SKM-1 (cell line): Measurements from ENCODE around the gene HNRNPA2B1.
"Not testable (repeated sequence)": the region's sequence is repeated elsewhere in the genome, so short reads cannot be mapped to it uniquely, and the experiment has no call there.

Experiments used
- DNase-seq: peaks from one replicate; lab custom pipeline; 2025; ENCODE audit not compliant: unreplicated experiment; lab: John Stamatoyannopoulos, UW

HNRNPA2B1 gene

DNA sequence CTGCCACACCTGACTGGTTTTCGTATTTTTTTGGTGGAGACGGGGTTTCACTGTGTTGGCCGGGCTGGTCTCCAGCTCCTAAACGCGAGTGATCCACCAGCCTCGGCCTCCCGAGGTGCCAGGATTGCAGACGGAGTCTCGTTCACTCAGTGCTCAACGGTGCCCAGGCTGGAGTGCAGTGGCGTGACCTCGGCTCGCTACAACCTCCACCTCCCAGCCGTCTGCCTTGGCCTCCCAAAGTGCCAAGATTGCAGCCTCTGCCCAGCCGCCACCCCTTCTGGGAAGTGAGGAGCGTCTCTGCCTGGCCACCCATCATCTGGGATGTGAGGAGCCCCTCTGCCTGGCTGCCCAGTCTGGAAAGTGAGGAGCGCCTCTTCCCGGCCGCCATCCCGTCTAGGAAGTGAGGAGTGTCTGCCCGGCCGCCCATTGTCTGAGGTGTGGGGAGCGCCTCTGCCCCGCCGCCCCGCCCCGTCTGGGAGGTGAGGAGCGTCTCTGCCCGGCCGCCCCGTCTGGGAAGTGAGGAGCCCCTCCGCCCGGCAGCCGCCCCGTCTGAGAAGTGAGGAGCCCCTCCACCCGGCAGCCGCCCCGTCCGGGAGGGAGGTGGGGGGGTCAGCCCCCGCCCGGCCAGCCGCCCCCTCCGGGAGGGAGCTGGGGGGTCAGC lies 52.8 kb downstream of the HNRNPA2B1 start:
- not testable (repeated sequence) for DNase-seq

GRCh38 chr7:26147030-26147429 lies 53.5 kb downstream of the HNRNPA2B1 start:
- DNase-seq = no peak

DNA sequence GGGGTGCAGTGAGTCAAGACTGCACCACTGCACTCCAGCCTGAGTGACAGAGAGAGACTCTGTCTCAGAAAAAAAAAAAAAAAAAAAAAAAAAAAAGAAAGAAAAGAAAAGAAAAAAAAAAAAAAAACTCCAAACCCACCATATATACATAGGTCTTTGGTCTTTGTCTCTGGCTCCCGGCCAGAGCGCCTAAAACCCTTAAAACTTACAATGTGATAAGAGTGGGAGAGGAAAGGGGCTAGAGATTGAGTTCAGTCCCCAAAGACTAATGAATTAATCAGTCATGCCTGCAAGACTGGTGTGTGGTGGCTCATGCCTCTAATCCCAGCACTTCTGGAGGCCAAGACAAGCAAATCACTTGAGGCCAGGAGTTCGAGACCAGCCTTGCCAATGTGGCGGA lies 55.3 kb downstream of the HNRNPA2B1 start:
- DNase-seq = no peak

DNA sequence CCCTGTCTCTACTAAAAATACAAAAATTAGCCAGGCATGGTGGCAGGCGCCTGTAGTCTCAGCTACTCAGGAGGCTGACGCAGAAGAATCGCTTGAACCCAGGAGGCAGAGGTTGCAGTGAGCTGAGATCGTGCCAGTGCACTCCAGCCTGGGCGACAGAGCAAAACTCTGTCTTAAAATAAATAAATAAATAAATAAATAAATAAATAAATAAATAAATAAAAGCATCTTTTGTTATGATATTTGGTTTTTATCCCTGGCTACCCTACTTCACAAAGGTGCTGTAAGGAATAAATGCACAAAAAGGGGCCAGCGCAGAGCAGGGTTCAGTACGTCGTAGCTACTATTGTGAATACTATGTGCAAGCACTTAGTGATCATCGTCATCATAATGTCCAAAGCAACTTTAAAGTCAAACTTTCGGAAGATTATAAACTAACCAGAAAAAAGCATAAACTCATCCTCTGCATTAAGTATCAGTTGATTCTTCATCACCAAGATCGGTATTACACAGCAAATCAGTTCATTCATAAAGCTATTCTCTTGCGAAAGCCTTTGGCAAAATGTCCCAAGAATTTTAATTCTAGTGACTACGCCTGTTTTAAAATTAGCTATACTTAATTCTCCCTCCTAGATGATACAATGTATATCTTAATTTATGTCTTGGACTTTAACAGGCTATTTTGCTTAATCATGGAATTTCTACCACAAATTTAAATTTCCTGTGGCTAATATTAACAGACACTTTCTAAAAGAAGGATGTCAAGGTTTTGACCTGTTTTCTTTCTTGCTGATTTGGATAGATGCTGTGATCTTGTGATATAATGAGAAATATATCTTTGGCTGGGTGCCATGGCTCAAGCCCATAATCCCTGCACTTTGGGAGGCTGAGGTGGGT lies 56.1 kb downstream of the HNRNPA2B1 start:
- DNase-seq = no peak

DNA sequence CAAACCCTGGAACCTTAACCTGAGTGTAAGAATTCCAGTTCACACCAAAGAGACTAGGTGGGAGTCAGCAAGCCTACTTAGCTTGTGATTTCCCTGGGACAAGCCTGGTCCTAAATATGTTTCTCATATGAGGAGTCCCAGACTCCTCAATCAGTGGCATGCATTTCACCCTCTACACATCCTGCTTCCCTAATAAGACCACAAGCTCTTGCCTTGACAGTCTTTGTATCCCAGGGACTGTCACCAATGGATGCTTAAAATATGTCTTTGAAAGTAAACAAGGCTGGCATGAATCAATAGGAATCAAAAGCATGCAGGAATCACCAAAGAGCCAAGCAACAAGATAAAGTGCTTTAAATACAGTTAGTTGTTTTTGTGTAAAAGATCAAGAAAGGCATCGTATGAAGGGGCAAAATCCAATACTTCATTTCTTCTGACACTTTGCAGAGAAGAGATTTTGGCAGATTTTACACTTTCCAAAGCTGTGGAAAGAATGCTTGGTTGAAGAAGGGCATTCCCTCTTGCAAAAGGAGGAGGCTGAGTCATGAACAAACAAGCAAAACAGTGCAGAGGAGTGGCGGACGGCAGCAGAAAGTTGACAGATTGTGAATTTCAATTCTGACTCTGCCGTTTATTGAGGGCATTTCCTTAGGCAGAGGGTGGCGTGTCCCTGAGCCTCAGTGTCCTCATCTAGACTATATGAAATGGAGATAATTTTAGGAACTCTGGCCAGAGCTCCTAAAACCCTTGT lies 57.1 kb downstream of the HNRNPA2B1 start:
- no peak for DNase-seq

GRCh38 chr7:26141077-26141476 lies 59.5 kb downstream of the HNRNPA2B1 start:
- peak; percentile 80 for DNase-seq

DNA sequence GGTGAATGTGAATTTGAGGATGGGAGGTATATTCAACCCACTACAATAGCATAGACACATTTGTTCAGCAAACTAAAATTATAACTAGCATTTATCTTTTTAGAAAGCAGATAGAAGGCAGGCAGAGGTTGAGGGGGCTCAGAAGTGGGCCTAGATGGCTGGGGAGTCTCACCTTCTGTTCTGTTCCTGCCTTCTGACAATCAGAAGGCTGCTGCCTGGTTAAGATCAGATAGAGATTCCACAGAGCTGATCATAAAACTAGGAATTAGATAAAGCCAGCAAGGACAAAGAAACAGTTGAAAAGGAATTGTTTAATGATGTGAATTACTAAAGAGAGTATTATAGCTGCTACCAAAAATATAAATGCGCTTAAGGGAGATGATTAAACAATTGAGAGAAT lies 60.2 kb downstream of the HNRNPA2B1 start:
- DNase-seq = no peak
